HepG2 (cell line): Measurements from ENCODE around the gene MRPL34. TPM values are rescaled to one million over a fixed set of nuclear protein-coding genes. Genes with fewer than 3 reads are reported as not detected.

Experiments used
- ATAC-seq: fragments of 200-7000 bp; cut with Tn5 transposase; 3 replicates; pipeline ENCODE4 v1.9.1; 2020; ENCODE audit warnings: mild to moderate bottlenecking, moderate library complexity
- BruUV-seq: library from RNA; stranded (reverse); fragments of 400-500 nt; replicated peaks from 2 replicates; lab custom pipeline; 2021; lab: Mats Ljungman, UMichigan
- CTCF ChIA-PET: fragments of 300-600 bp; formaldehyde crosslinking; extraction: SDS; loops from one replicate; lab custom pipeline; 2021; ENCODE audit warnings: low total read pairs, inconsistent platforms, low intra/inter-chr PET ratio; lab: Yijun Ruan, JAX
- POLR2A ChIA-PET: fragments of 350-600 bp; sonication (Branson Sonifier 250); formaldehyde crosslinking; loops from one replicate; lab custom pipeline; 2020; ENCODE audit warnings: antibody characterized with exemption, inconsistent platforms; lab: Yijun Ruan, JAX
- DNase-seq: peaks from one replicate; pipeline ENCODE4 v3.0.0-alpha.2; 2015; ENCODE audit warnings: low spot score
- FAIRE-seq: peaks from 3 replicates; lab custom pipeline; 2011; peaks lifted over from hg19 to GRCh38; lab: Jason Lieb, UNC
- H2AFZ ChIP-seq: one replicate; pipeline ENCODE4 v1.6.1; 2011; ENCODE audit warnings: low read length, inconsistent platforms
- H3K27ac ChIP-seq: fragments of 300-600 bp; 3 replicates; pipeline ENCODE4 v1.8.0; 2011; ENCODE audit warnings: mixed run types, mild to moderate bottlenecking, mixed read lengths, low read length, inconsistent platforms; ENCODE audit not compliant: insufficient read depth; ENCODE audit errors: extremely low read length
- H3K27me3 ChIP-seq, 2 experiments: fragments of 200-600 bp in 1 of 2; 2 replicates in 1 of 2; 3 replicates in 1 of 2; pipeline versions ENCODE4 v1.6.0 to v1.8.0; 2011; ENCODE audit warnings: low read length in 2 of 2, mild to moderate bottlenecking in 2 of 2, moderate library complexity in 2 of 2, inconsistent platforms in 1 of 2; ENCODE audit not compliant: insufficient read depth in 2 of 2, control insufficient read depth in 1 of 2
- H3K36me3 ChIP-seq, 2 experiments: fragments of 200-600 bp in 1 of 2; replicated peaks in 1 of 2; 2 replicates in 1 of 2; 3 replicates in 1 of 2; pipeline versions ENCODE4 v1.5.1 to v1.8.0; 2011; ENCODE audit warnings: low read length in 2 of 2, inconsistent platforms in 1 of 2; ENCODE audit not compliant: insufficient read depth in 2 of 2, control insufficient read depth in 1 of 2
- H3K4me1 ChIP-seq: 2 replicates; pipeline ENCODE4 v1.5.1; 2012; ENCODE audit warnings: low read length, inconsistent platforms; ENCODE audit not compliant: insufficient read depth
- H3K4me2 ChIP-seq: 2 replicates; pipeline ENCODE4 v1.6.0; 2011; ENCODE audit warnings: low read depth, low read length, inconsistent platforms
- H3K4me3 ChIP-seq, 3 experiments: fragments of 200-600 bp in 1 of 3; sonication (generic), shearing (Covaris generic) in 1 of 3; replicated peaks in 1 of 3; 2 replicates each; pipeline ENCODE4 v1.5.1; 2011 to 2016; ENCODE audit warnings: low read length in 3 of 3, inconsistent platforms in 2 of 3, low read depth in 2 of 3, mild to moderate bottlenecking in 2 of 3, control low read depth in 1 of 3, mixed read lengths in 1 of 3; ENCODE audit not compliant: insufficient read depth in 1 of 3
- H3K79me2 ChIP-seq: one replicate; pipeline ENCODE4 v1.6.1; 2011; ENCODE audit warnings: low read length, inconsistent platforms; ENCODE audit not compliant: insufficient read depth
- H3K9ac ChIP-seq: 2 replicates; pipeline ENCODE4 v1.6.0; 2011; ENCODE audit warnings: mild to moderate bottlenecking, low read depth, low read length, inconsistent platforms; ENCODE audit not compliant: insufficient read depth
- H3K9me3 ChIP-seq: 2 replicates; pipeline ENCODE4 v1.5.1; 2012; ENCODE audit warnings: mild to moderate bottlenecking, low read length
- H4K20me1 ChIP-seq: 2 replicates; pipeline ENCODE4 v1.6.0; 2011; ENCODE audit warnings: inconsistent platforms, mild to moderate bottlenecking, low read length, moderate library complexity; ENCODE audit not compliant: insufficient read depth
- ATF7 ChIP-seq, 2 experiments: fragments of 450-650 bp in 1 of 2; sonication (generic) in 1 of 2; formaldehyde crosslinking in 1 of 2; IDR thresholded peaks; 2 replicates each; pipeline versions ENCODE4 v1.4.0 to v1.6.1; 2016 to 2020; ENCODE audit warnings: antibody characterized with exemption in 1 of 2, mild to moderate bottlenecking in 1 of 2, missing genetic modification reagents in 1 of 2
- BRCA1 ChIP-seq: sonication (generic); formaldehyde crosslinking; IDR thresholded peaks from 2 replicates; pipeline ENCODE4 v1.4.0; 2020; ENCODE audit warnings: missing genetic modification reagents
- CEBPB ChIP-seq: IDR thresholded peaks from 2 replicates; pipeline ENCODE4 v1.6.1; 2011; ENCODE audit warnings: low read depth, low read length, improper control_type of control experiment, borderline replicate concordance
- DPF2 ChIP-seq: sonication (generic); formaldehyde crosslinking; IDR thresholded peaks from 2 replicates; pipeline ENCODE4 v1.4.0; 2020; ENCODE audit warnings: mild to moderate bottlenecking, low read depth, missing genetic modification reagents, borderline replicate concordance
- MAFG ChIP-seq: sonication (generic); formaldehyde crosslinking; IDR thresholded peaks from 2 replicates; pipeline ENCODE4 v1.5.1; 2020; ENCODE audit warnings: mild to moderate bottlenecking, missing genetic modification reagents
- MTA3 ChIP-seq: sonication (generic); formaldehyde crosslinking; IDR thresholded peaks from 2 replicates; pipeline ENCODE4 v1.4.0; 2020; ENCODE audit warnings: missing genetic modification reagents
- NFE2L1 ChIP-seq: sonication (generic); formaldehyde crosslinking; IDR thresholded peaks from 2 replicates; pipeline ENCODE4 v1.4.0; 2020; ENCODE audit warnings: missing genetic modification reagents, mild to moderate bottlenecking, borderline replicate concordance
- RNF2 ChIP-seq: fragments of 450-650 bp; conservative IDR thresholded peaks from 2 replicates; pipeline ENCODE4 v1.6.1; 2016; ENCODE audit warnings: low read depth
- SALL2 ChIP-seq: sonication (generic); formaldehyde crosslinking; IDR thresholded peaks from 2 replicates; pipeline ENCODE4 v1.8.1; 2023; ENCODE audit warnings: mild to moderate bottlenecking, missing genetic modification reagents, inconsistent platforms
- SMAD9 ChIP-seq: sonication (generic); formaldehyde crosslinking; IDR thresholded peaks from 2 replicates; pipeline ENCODE4 v1.5.1; 2020; ENCODE audit warnings: mild to moderate bottlenecking, missing genetic modification reagents
- SMYD3 ChIP-seq: sonication (generic); formaldehyde crosslinking; IDR thresholded peaks from 2 replicates; pipeline ENCODE4 v1.8.1; 2023; ENCODE audit warnings: mild to moderate bottlenecking, missing genetic modification reagents
- SYNCRIP ChIP-seq: fragments of 200-400 bp; formaldehyde crosslinking; IDR thresholded peaks from 2 replicates; pipeline ENCODE4 v1.6.1; 2018; ENCODE audit warnings: mild to moderate bottlenecking, low read depth, low read length; ENCODE audit not compliant: insufficient read depth
- TAF15 ChIP-seq: fragments of 200-400 bp; formaldehyde crosslinking; IDR thresholded peaks from one replicate; pipeline ENCODE4 v1.6.1; 2018; ENCODE audit warnings: mild to moderate bottlenecking, low read depth, low read length; ENCODE audit not compliant: poor library complexity, severe bottlenecking
- YEATS4 ChIP-seq: sonication (generic); formaldehyde crosslinking; IDR thresholded peaks from 2 replicates; pipeline ENCODE4 v1.4.0; 2020; ENCODE audit warnings: missing genetic modification reagents, borderline replicate concordance
- ZNF121 ChIP-seq: sonication (generic); formaldehyde crosslinking; IDR thresholded peaks from 2 replicates; pipeline ENCODE4 v1.5.0; 2020; ENCODE audit warnings: mild to moderate bottlenecking, missing genetic modification reagents
- ZNF263 ChIP-seq: sonication (generic); formaldehyde crosslinking; IDR thresholded peaks from 2 replicates; pipeline ENCODE4 v1.4.0; 2020; ENCODE audit warnings: missing genetic modification reagents
- ZNF317 ChIP-seq: sonication (generic); formaldehyde crosslinking; IDR thresholded peaks from 2 replicates; pipeline ENCODE4 v1.5.0; 2020; ENCODE audit warnings: mild to moderate bottlenecking, missing genetic modification reagents
- ZNF570 ChIP-seq: sonication (generic); formaldehyde crosslinking; IDR thresholded peaks from 2 replicates; pipeline ENCODE4 v1.4.0; 2020; ENCODE audit warnings: mild to moderate bottlenecking, missing genetic modification reagents, borderline replicate concordance
- ZNF598 ChIP-seq: sonication (generic); formaldehyde crosslinking; IDR thresholded peaks from 2 replicates; pipeline ENCODE4 v1.5.1; 2020; ENCODE audit warnings: mild to moderate bottlenecking, missing genetic modification reagents, borderline replicate concordance
- ZNF652 ChIP-seq: IDR thresholded peaks from 2 replicates; pipeline ENCODE4 v1.6.1; 2016; ENCODE audit warnings: low read depth, borderline replicate concordance
- WGBS: methylation state at CpG from one replicate; pipeline ENCODE4 v1.1.6; 2017; ENCODE audit warnings: low lambda C conversion rate; 5-methylcytosine and 5-hydroxymethylcytosine counted together
- in situ Hi-C: cut with HindIII; loops from 2 replicates; pipeline ENCODE4 v1.10.0; 2017; ENCODE audit warnings: low pct_unique_long_range_greater_than_20kb; ENCODE audit not compliant: extremely low pct_ligation_motif_present
- intact Hi-C: fragments of 100-400 bp; cut with micrococcal nuclease; formaldehyde crosslinking; loops from one replicate; pipeline ENCODE4 v1.10.0; 2022; ENCODE audit not compliant: unreplicated experiment
- polyA plus RNA-seq, 8 experiments: library from polyadenylated mRNA; depleted of rRNA in 3 of 8; stranded (reverse) in 7 of 8; unstranded in 1 of 8; fragments of >200 nt; fragmentation: Illumina TruSeq in 4 of 8; extraction: Trizol in 4 of 8; gene quantifications; 2 replicates each; pipeline versions ENCODE4 v1.2.1 to v1.2.3, GENCODE V29; 2011 to 2016; ENCODE audit warnings: low read depth in 4 of 8, missing spikeins in 1 of 8, mixed read lengths in 1 of 8; ENCODE audit not compliant: insufficient read depth in 1 of 8
- total RNA-seq, 5 experiments: library from RNA; depleted of rRNA; stranded (reverse); fragments of >200 nt; fragmentation: Illumina TruSeq; extraction: Trizol; gene quantifications; 2 replicates each; pipeline ENCODE4 v1.2.3, GENCODE V29; 2016; ENCODE audit warnings: low read depth in 1 of 5
- TF ChIP-seq, protein P1 (sequence below): IDR thresholded peaks from 2 replicates; pipeline ENCODE4 v1.6.1; 2012; ENCODE audit warnings: inconsistent platforms
- TF ChIP-seq, protein P2 (sequence below): sonication (generic); formaldehyde crosslinking; IDR thresholded peaks from 2 replicates; pipeline ENCODE4 v1.8.1; 2023; ENCODE audit warnings: mild to moderate bottlenecking, missing genetic modification reagents
- TF ChIP-seq, protein P3 (sequence below): sonication (generic); formaldehyde crosslinking; IDR thresholded peaks from 2 replicates; pipeline ENCODE4 v1.8.0; 2022; ENCODE audit warnings: missing genetic modification reagents, mild to moderate bottlenecking, borderline replicate concordance

Gene MRPL34
- total and polyA plus RNA-seq, 2 of the 13 experiments (the other 11 are each of a cell fraction or from before 2014, with no cell fraction given), result 74.0 to 77.3 TPM

DNA sequence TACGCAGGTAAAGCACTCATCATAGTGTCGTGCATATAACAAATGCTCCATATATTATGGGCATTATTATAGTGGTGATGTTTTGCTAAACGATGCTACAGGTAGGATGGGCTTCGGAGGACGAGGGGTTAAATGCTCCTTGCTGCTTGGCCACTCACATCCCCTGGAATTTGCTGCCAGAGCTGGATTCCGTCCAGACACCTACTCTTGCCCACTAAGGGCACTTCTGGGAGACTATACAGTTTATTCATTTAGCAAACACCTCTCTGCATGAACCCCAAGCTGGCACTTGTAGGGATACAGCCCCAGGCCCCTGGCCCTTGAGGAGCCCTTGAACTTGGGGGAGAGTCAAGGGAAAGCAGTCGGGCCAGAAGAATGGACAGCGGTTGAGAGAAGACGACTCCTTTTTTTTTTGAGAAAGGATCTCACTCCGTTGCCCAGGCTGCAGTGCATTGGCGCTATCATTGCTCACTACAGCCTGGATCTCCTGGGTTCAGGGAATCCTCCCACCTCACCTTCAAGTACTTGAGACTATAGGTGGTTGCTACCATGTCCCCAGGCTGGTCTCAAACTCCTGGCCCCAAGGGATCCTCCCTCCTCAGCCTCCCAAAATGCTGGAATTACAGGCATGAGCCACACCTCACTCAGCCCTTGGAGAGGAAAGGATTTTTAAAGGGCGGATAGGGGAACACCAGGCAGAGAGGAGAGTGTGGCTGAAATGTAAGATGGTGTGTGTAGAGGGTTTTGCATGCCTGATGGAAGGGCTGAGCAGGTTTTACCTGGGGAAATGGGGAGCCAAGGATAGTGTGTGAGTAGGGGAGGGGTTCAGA, 1.1 kb upstream of the MRPL34 start:
- ATAC-seq, result no peak
- BruUV-seq, result no TSS peak
- POLR2A ChIA-PET, result interaction anchor here (0.7 to 1.8 kb wide), 16 partner anchors 13 to 302 kb away, joined by 3 to 13 read pairs (median 4); partner anchors contain the start of genes BABAM1, BST2, MVB12A and OCEL1
- Histone ChIP-seq H3K27me3 (no peaks in the 10 kb centered on the region; a peak in 1 of 5 replicates), H3K36me3 (no peaks in the 10 kb centered on the region), H2AFZ (no peak overlapping the region), H3K4me2 (peak overlapping the region; percentile 97), H3K9ac (0 out of 2 replicates have a peak overlapping the region, but pooled peaks have one; percentile 33), H3K9me3 (no peaks in the 10 kb centered on the region), H3K4me3 (peak overlapping the region in 1 of 3 experiments; percentile 85; a peak in 3 of 6 replicates), H3K4me1 (peaks cover 33% of the 10 kb centered on the region), H3K79me2 (peaks cover 4% of the 10 kb centered on the region), H4K20me1 (no peaks in the 10 kb centered on the region), H3K27ac (peak overlapping the region; percentile 48)
- in situ Hi-C loops (no loop called here), intact Hi-C loops (loop anchor here (1.0 kb wide), 1 partner anchor 37 kb away; the partner anchor contains the start of gene BABAM1)
- no peak for DNase-seq
- 53% methylated on average over 12 of the region's 12 CpGs for WGBS
- CTCF ChIA-PET, result no interaction called here
- FAIRE-seq, result no peak
- TF ChIP-seq TAF15 (no peak), CEBPB (no peak), ZNF652 (CRISPR knock-in tag) (peak; percentile 78), NFE2L1 (CRISPR knock-in tag) (no peak), SMAD9 (CRISPR knock-in tag) (no peak), BRCA1 (no peak), ZNF263 (CRISPR knock-in tag) (no peak), ZNF317 (CRISPR knock-in tag) (0 out of 2 replicates have a peak, but pooled peaks have one; percentile 10), SYNCRIP (no peak), ATF7 (IDR thresholded peaks at IDR 0.05) (no peak), ATF7 (CRISPR knock-in tag; IDR thresholded peaks at IDR 0.05) (no peak), ZNF598 (no peak), ZNF121 (CRISPR knock-in tag) (peak; percentile 70), SALL2 (CRISPR knock-in tag) (no peak), SMYD3 (CRISPR knock-in tag) (no peak), ZNF570 (CRISPR knock-in tag) (no peak), DPF2 (CRISPR knock-in tag) (no peak), MTA3 (CRISPR knock-in tag) (no peak), MAFG (no peak), RNF2 (no peak), YEATS4 (CRISPR knock-in tag) (no peak)
- TF ChIP-seq, protein P1, sequence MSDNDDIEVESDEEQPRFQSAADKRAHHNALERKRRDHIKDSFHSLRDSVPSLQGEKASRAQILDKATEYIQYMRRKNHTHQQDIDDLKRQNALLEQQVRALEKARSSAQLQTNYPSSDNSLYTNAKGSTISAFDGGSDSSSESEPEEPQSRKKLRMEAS, result no peak
- TF ChIP-seq, protein P2, sequence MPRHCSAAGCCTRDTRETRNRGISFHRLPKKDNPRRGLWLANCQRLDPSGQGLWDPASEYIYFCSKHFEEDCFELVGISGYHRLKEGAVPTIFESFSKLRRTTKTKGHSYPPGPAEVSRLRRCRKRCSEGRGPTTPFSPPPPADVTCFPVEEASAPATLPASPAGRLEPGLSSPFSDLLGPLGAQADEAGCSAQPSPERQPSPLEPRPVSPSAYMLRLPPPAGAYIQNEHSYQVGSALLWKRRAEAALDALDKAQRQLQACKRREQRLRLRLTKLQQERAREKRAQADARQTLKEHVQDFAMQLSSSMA (CRISPR knock-in tag), result no peak
- TF ChIP-seq, protein P3, sequence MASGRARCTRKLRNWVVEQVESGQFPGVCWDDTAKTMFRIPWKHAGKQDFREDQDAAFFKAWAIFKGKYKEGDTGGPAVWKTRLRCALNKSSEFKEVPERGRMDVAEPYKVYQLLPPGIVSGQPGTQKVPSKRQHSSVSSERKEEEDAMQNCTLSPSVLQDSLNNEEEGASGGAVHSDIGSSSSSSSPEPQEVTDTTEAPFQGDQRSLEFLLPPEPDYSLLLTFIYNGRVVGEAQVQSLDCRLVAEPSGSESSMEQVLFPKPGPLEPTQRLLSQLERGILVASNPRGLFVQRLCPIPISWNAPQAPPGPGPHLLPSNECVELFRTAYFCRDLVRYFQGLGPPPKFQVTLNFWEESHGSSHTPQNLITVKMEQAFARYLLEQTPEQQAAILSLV (CRISPR knock-in tag), result no peak
